Neural progenitor cell (in vitro differentiated cells): Measurements from ENCODE around the gene CHAF1A. TPM values are rescaled to one million over a fixed set of nuclear protein-coding genes. Genes with fewer than 3 reads are reported as not detected.

Experiments used
- DNase-seq: peaks from one replicate; pipeline ENCODE4 v3.0.0-alpha.2; 2016; ENCODE audit warnings: low spot score
- H2AFZ ChIP-seq: fragments of 200-600 bp; sonication (generic); replicated peaks from 2 replicates; pipeline ENCODE4 v1.6.1; 2016; ENCODE audit warnings: antibody characterized with exemption
- H3F3A ChIP-seq: fragments of 200-600 bp; sonication (generic); 2 replicates; pipeline ENCODE4 v1.6.1; 2016; ENCODE audit warnings: antibody characterized with exemption, low read depth
- H3K27ac ChIP-seq: fragments of 200-600 bp; sonication (generic); 2 replicates; pipeline ENCODE4 v1.5.1; 2016; ENCODE audit warnings: mild to moderate bottlenecking
- H3K27me3 ChIP-seq: fragments of 200-600 bp; sonication (generic); 2 replicates; pipeline ENCODE4 v1.6.1; 2016; ENCODE audit warnings: mild to moderate bottlenecking, moderate library complexity
- H3K36me3 ChIP-seq: fragments of 200-600 bp; sonication (generic); 2 replicates; pipeline ENCODE4 v1.5.1; 2016
- H3K4me1 ChIP-seq: fragments of 200-600 bp; sonication (generic); 2 replicates; pipeline ENCODE4 v1.6.1; 2016; ENCODE audit warnings: mixed run types
- H3K4me2 ChIP-seq: fragments of 200-600 bp; sonication (generic); 2 replicates; pipeline ENCODE4 v1.6.1; 2016
- H3K4me3 ChIP-seq: fragments of 200-600 bp; sonication (generic); 2 replicates; pipeline ENCODE4 v1.5.1; 2016
- H3K79me2 ChIP-seq: fragments of 200-600 bp; sonication (generic); 2 replicates; pipeline ENCODE4 v1.6.1; 2016; ENCODE audit warnings: low read depth
- H3K9ac ChIP-seq: fragments of 200-600 bp; sonication (generic); 2 replicates; pipeline ENCODE4 v1.6.1; 2016
- H3K9me3 ChIP-seq: fragments of 200-600 bp; sonication (generic); 2 replicates; pipeline ENCODE4 v1.5.1; 2016; ENCODE audit warnings: low read depth
- H4K20me1 ChIP-seq: fragments of 200-600 bp; sonication (generic); 2 replicates; pipeline ENCODE4 v1.6.1; 2016; ENCODE audit warnings: low read depth
- H3K27ac Mint-ChIP-seq: 3 replicates; pipeline ENCODE4 v1.8.0; 2021; ENCODE audit warnings: mixed read lengths
- H3K27me3 Mint-ChIP-seq: 2 replicates; pipeline ENCODE4 v1.8.0; 2022; ENCODE audit warnings: low read depth, mild to moderate bottlenecking, inconsistent platforms, moderate library complexity, mixed read lengths; ENCODE audit not compliant: insufficient read depth
- H3K36me3 Mint-ChIP-seq: 3 replicates; pipeline ENCODE4 v1.8.0; 2021; ENCODE audit warnings: mixed read lengths
- H3K4me1 Mint-ChIP-seq: 3 replicates; pipeline ENCODE4 v1.8.0; 2021; ENCODE audit warnings: mixed read lengths
- H3K4me3 Mint-ChIP-seq: 3 replicates; pipeline ENCODE4 v1.8.0; 2021; ENCODE audit warnings: mild to moderate bottlenecking, moderate library complexity, mixed read lengths
- H3K9me3 Mint-ChIP-seq: 3 replicates; pipeline ENCODE4 v1.8.0; 2020; ENCODE audit warnings: mixed read lengths
- CTCF ChIP-seq: fragments of 200-600 bp; sonication (generic); IDR thresholded peaks from 2 replicates; pipeline ENCODE4 v1.5.1; 2017; ENCODE audit warnings: antibody characterized with exemption, mild to moderate bottlenecking
- EZH2 ChIP-seq: fragments of 200-600 bp; sonication (generic); IDR thresholded peaks from 2 replicates; pipeline ENCODE4 v1.6.1; 2017; ENCODE audit warnings: antibody characterized with exemption, mild to moderate bottlenecking, moderate library complexity
- EZH2phosphoT487 ChIP-seq: fragments of 200-600 bp; sonication (generic); IDR thresholded peaks from 2 replicates; pipeline ENCODE4 v1.6.1; 2017; ENCODE audit warnings: antibody characterized with exemption
- total RNA-seq: library from RNA; depleted of rRNA; stranded (reverse); fragments of >200 nt; gene quantifications from 2 replicates; pipeline ENCODE4 v1.2.3, GENCODE V29; 2015; ENCODE audit warnings: low replicate concordance

Gene CHAF1A
- total RNA-seq, 1 donor from 2014 or later, result 37.5 TPM

GRCh38 chr19:4403005-4403761 lies 743 bp downstream of the CHAF1A start:
- Histone ChIP-seq H3K4me2 (peak overlapping the region; percentile 100), H3K27ac (no peak overlapping the region), H3K4me3 (peak overlapping the region; percentile 97), H3F3A (peaks cover 41% of the 10 kb centered on the region), H3K4me1 (peaks cover 23% of the 10 kb centered on the region), H3K36me3 (no peaks in the 10 kb centered on the region), H3K79me2 (peaks cover 77% of the 10 kb centered on the region), H4K20me1 (peaks cover 70% of the 10 kb centered on the region), H3K27me3 (no peaks in the 10 kb centered on the region), H3K9me3 (no peaks in the 10 kb centered on the region), H2AFZ (peak overlapping the region; percentile 19), H3K9ac (peak overlapping the region; percentile 96)
- peak overlapping the region; percentile 96 for H3K4me3 Mint-ChIP-seq
- peaks cover 16% of the 10 kb centered on the region for H3K36me3 Mint-ChIP-seq
- no peaks in the 10 kb centered on the region for H3K9me3 Mint-ChIP-seq
- peak overlapping the region; percentile 74 for H3K27ac Mint-ChIP-seq
- H3K4me1 Mint-ChIP-seq, result peaks cover 42% of the 10 kb centered on the region
- no peak for TF ChIP-seq EZH2
- TF ChIP-seq EZH2phosphoT487, result no peak
- no peak for TF ChIP-seq CTCF
- peak; percentile 40 for DNase-seq
- no peaks in the 10 kb centered on the region for H3K27me3 Mint-ChIP-seq

DNA sequence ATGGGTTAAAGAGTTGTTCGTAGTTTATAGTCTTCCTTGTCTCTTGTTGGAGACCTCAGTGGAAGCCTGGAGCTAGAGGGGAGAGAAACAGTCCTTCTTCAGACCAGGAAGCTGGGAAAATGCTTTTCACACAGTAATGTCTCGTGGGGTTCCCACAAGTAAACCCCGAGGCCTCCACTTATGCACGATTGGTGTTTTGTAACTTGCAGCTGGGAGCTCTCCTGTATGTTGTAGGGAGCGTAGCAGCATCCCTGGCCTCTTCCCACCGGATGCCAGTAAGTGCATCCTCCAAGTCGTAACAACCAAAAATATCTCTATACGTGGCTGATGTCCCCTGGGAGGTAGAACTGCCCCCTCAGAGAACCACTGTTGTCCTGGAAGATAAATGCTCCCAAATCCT lies 3.5 kb downstream of the CHAF1A start:
- DNase-seq, result no peak
- peaks cover 2% of the 10 kb centered on the region for H3K27me3 Mint-ChIP-seq
- Histone ChIP-seq H3K4me2 (no peak overlapping the region), H3K27me3 (no peaks in the 10 kb centered on the region), H3K9me3 (no peaks in the 10 kb centered on the region), H3F3A (peaks cover 54% of the 10 kb centered on the region), H3K4me1 (peaks cover 29% of the 10 kb centered on the region), H2AFZ (no peak overlapping the region), H3K9ac (no peak overlapping the region), H4K20me1 (peaks cover 79% of the 10 kb centered on the region), H3K27ac (no peak overlapping the region), H3K79me2 (peaks cover 85% of the 10 kb centered on the region), H3K4me3 (no peak overlapping the region), H3K36me3 (no peaks in the 10 kb centered on the region)
- peak overlapping the region; percentile 31 for H3K4me3 Mint-ChIP-seq
- H3K36me3 Mint-ChIP-seq, result peaks cover 32% of the 10 kb centered on the region
- H3K4me1 Mint-ChIP-seq, result peaks cover 35% of the 10 kb centered on the region
- no peak for TF ChIP-seq EZH2
- TF ChIP-seq EZH2phosphoT487, result no peak
- TF ChIP-seq CTCF, result no peak
- no peaks in the 10 kb centered on the region for H3K9me3 Mint-ChIP-seq
- no peak overlapping the region for H3K27ac Mint-ChIP-seq

- H3K27me3 ChIP-seq, result no peaks in the 10 kb centered on the region
- TF ChIP-seq CTCF, result no peak
- no peak for TF ChIP-seq EZH2phosphoT487
- no peak for TF ChIP-seq EZH2
These were observed 4.2 kb downstream of the CHAF1A start for GRCh38 chr19:4406626-4407025.

More at GRCh38 chr19:4406626-4407025, 4.2 kb downstream of the CHAF1A start:
- peaks cover 34% of the 10 kb centered on the region for H3K4me1 Mint-ChIP-seq
- no peak overlapping the region for H2AFZ ChIP-seq
- no peaks in the 10 kb centered on the region for H3K36me3 ChIP-seq
- no peak overlapping the region for H3K9ac ChIP-seq
- H3K4me3 ChIP-seq, result no peak overlapping the region
- peaks cover 2% of the 10 kb centered on the region for H3K27me3 Mint-ChIP-seq
- no peaks in the 10 kb centered on the region for H3K9me3 ChIP-seq
- no peaks in the 10 kb centered on the region for H3K9me3 Mint-ChIP-seq
- H3F3A ChIP-seq, result peaks cover 48% of the 10 kb centered on the region
- H4K20me1 ChIP-seq, result peaks cover 81% of the 10 kb centered on the region
- peaks cover 91% of the 10 kb centered on the region for H3K79me2 ChIP-seq
- H3K4me1 ChIP-seq, result peaks cover 28% of the 10 kb centered on the region
- no peak overlapping the region for H3K27ac Mint-ChIP-seq
- no peak overlapping the region for H3K27ac ChIP-seq
- no peak overlapping the region for H3K4me2 ChIP-seq
- H3K4me3 Mint-ChIP-seq, result no peak overlapping the region
- peaks cover 32% of the 10 kb centered on the region for H3K36me3 Mint-ChIP-seq
- no peak for DNase-seq
